HG02870 (cell line): ENCODE results near the gene ARHGAP19.
"Not testable (repeated sequence)": the region's sequence is repeated elsewhere in the genome, so short reads cannot be mapped to it uniquely, and the experiment has no call there.

Source experiments
- ATAC-seq: cut with Tn5 transposase; IDR thresholded peaks from one replicate; pipeline ENCODE4 v1.9.1; 2021; ENCODE audit warnings: mild to moderate bottlenecking, moderate library complexity; ENCODE audit not compliant: unreplicated experiment

The ARHGAP19 gene

GRCh38 chr10:97290076-97290475 lies 2.4 kb downstream of the ARHGAP19 start:
- not testable (repeated sequence) for ATAC-seq

- ATAC-seq: no peak
These were observed 11.7 kb downstream of the ARHGAP19 start for GRCh38 chr10:97280783-97281182.

- ATAC-seq: no peak
These were observed 13.2 kb downstream of the ARHGAP19 start for GRCh38 chr10:97279121-97279815.

- ATAC-seq: no peak
These were observed 13.9 kb downstream of the ARHGAP19 start for GRCh38 chr10:97278491-97278989.

GRCh38 chr10:97277551-97277950 lies 14.9 kb downstream of the ARHGAP19 start:
- no peak for ATAC-seq

GRCh38 chr10:97274828-97275227 lies 17.6 kb downstream of the ARHGAP19 start:
- ATAC-seq: no peak

- no peak for ATAC-seq
These were observed 18.7 kb downstream of the ARHGAP19 start for GRCh38 chr10:97273700-97274099.

GRCh38 chr10:97270523-97271154 lies 21.8 kb downstream of the ARHGAP19 start:
- no peak for ATAC-seq

- ATAC-seq: no peak
These were observed 24.8 kb downstream of the ARHGAP19 start for GRCh38 chr10:97267671-97268070.

GRCh38 chr10:97265095-97265494 lies 27.3 kb downstream of the ARHGAP19 start:
- ATAC-seq: not testable (repeated sequence)

- no peak for ATAC-seq
These were observed 28.5 kb downstream of the ARHGAP19 start for GRCh38 chr10:97263971-97264370.

GRCh38 chr10:97261656-97262055 lies 30.8 kb downstream of the ARHGAP19 start:
- ATAC-seq: no peak

GRCh38 chr10:97261183-97261582 lies 31.3 kb downstream of the ARHGAP19 start:
- no peak for ATAC-seq

- ATAC-seq: no peak
These were observed 33.3 kb downstream of the ARHGAP19 start for GRCh38 chr10:97259119-97259518.

- ATAC-seq: no peak
These were observed 36.1 kb downstream of the ARHGAP19 start for GRCh38 chr10:97256356-97256755.

- ATAC-seq: no peak
These were observed 36.7 kb downstream of the ARHGAP19 start for GRCh38 chr10:97255512-97256293.

GRCh38 chr10:97254694-97255093 lies 37.7 kb downstream of the ARHGAP19 start:
- ATAC-seq: no peak

GRCh38 chr10:97250952-97251351 lies 41.5 kb downstream of the ARHGAP19 start:
- no peak for ATAC-seq

GRCh38 chr10:97243836-97244235 lies 48.6 kb downstream of the ARHGAP19 start:
- ATAC-seq: no peak

GRCh38 chr10:97238855-97239254 lies 53.6 kb downstream of the ARHGAP19 start:
- ATAC-seq: no peak

- ATAC-seq: no peak
These were observed 57.1 kb downstream of the ARHGAP19 start for GRCh38 chr10:97235353-97235752.

GRCh38 chr10:97234400-97234799 lies 58.0 kb downstream of the ARHGAP19 start:
- ATAC-seq: no peak
